Right renal pelvis (tissue), 4 donors: Measurements from ENCODE around the gene RAB11FIP4. TPM values are rescaled to one million over a fixed set of nuclear protein-coding genes. Genes with fewer than 3 reads are reported as not detected.

Experiments used
- DNase-seq, 4 donors: peaks; one replicate each; pipeline ENCODE4 v3.0.0-alpha.2; 2013; ENCODE audit warnings: low read depth in 4 of 4, low spot score in 3 of 4, missing footprints in 1 of 4
- polyA plus RNA-seq, 4 donors: library from polyadenylated mRNA; unstranded; fragments of 120-200 nt; gene quantifications; one replicate each; pipeline ENCODE4 v1.2.1, GENCODE V29; 2013; ENCODE audit not compliant: insufficient read length in 4 of 4

The RAB11FIP4 gene
- polyA plus RNA-seq, 4 donors, result 14.8 to 15.7 (median 15.4) TPM

- DNase-seq, result no peak
Observed at GRCh38 chr17:31385428-31386285, 5.8 kb upstream of the RAB11FIP4 start.

DNA sequence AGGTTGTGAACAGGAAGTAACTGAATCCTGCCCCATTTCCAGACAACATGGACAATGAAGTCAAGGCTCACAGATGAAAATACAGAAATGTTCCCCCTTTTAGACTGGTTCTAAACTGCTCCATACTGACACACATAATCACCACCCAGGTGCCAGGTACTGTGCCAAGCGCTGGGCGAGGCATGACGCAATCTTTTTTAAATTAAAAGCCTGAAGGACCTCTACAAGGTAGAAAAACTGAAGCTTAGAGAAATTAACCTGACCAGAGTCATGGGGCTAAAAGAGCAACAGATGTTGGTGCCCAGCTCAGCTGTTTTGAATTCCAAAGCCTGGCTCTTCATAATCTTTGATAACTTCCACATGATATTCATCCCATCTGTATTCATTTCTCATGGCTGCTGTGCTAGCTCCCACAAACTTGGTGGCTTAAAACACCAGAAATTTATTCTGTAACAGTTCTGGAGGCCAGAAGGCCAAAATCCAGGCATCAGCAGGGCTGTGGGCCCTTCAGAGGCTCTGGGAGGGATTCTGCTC is 4.9 kb upstream of the RAB11FIP4 start:
- no peak for DNase-seq

- no peak for DNase-seq
Observed at GRCh38 chr17:31387438-31387837, 4.0 kb upstream of the RAB11FIP4 start.

GRCh38 chr17:31388351-31388750 is 3.1 kb upstream of the RAB11FIP4 start:
- no peak for DNase-seq

- DNase-seq, result no peak
Observed at GRCh38 chr17:31388770-31389656, 2.5 kb upstream of the RAB11FIP4 start.

- no peak for DNase-seq
Observed at GRCh38 chr17:31389657-31390381, 1.7 kb upstream of the RAB11FIP4 start.

- DNase-seq, result no peak
Observed at GRCh38 chr17:31390426-31390747, 1.1 kb upstream of the RAB11FIP4 start.

- DNase-seq, result no peak
Observed at GRCh38 chr17:31390748-31391495, 553 bp upstream of the RAB11FIP4 start.

DNA sequence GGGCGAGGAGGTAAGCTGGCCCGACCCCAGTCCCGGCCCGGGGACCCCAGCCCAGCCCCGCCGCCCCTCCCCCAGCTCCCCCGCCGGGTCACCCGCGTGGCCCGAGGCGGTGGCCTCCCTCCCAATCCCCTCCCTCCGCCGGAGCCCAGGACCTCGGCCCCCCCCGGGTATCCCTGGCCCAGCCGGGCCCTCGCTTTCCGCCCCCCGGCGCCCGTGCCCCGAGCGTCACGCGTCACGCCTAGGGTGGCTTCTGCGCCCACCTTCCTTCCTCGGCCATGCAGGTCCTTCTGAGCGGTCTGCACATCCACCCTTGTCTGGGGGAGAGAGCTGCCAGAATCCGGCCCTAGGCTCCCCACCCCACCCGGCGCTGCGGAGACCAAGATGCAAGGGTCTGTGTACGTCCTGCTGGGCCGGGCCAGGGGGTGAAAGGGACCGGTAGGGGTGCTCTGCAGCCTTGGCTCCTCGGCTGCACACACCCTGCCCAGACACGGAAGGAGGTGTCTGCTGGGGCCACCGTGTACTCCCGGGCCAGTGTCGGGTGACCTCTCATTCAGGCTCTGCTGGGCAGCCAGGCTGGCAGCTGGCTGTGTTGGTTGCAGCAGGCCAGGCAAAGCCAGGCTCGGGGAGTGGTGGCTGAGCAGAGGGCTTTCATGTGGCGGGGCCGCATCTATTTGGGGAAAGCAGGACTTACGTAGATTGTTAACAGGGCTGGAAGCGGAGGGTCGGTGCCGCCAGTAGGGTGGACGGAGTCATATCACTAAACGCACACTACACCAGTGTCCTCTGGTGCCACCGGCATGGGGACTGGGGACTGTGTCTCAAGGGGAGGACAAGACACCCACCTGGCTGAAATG is 754 bp downstream of the RAB11FIP4 start:
- no peak for DNase-seq

GRCh38 chr17:31392856-31393748 is 1.6 kb downstream of the RAB11FIP4 start:
- no peak for DNase-seq

DNA sequence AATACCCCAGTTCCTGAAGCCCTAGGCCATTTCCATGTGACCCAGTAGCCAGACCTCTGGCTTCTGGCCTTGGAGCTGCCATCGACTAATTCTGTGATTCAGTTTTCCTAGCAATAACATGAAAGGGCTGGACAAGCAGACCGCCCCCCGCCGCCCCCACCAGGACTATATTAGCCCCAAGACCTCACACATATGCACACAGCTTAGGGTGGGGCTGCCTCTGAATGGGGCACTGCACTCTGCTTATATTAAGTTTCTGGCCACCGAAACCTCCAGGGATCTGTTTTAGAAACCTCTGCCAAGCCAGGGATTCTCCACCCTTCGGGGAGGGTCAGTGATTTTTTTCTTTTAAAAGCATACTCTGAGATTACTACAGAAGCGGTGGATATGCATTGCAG is 2.3 kb downstream of the RAB11FIP4 start:
- DNase-seq, result no peak

GRCh38 chr17:31394544-31394943 is 3.1 kb downstream of the RAB11FIP4 start:
- DNase-seq, result peak; percentile 73 to 82 (median 76)

DNA sequence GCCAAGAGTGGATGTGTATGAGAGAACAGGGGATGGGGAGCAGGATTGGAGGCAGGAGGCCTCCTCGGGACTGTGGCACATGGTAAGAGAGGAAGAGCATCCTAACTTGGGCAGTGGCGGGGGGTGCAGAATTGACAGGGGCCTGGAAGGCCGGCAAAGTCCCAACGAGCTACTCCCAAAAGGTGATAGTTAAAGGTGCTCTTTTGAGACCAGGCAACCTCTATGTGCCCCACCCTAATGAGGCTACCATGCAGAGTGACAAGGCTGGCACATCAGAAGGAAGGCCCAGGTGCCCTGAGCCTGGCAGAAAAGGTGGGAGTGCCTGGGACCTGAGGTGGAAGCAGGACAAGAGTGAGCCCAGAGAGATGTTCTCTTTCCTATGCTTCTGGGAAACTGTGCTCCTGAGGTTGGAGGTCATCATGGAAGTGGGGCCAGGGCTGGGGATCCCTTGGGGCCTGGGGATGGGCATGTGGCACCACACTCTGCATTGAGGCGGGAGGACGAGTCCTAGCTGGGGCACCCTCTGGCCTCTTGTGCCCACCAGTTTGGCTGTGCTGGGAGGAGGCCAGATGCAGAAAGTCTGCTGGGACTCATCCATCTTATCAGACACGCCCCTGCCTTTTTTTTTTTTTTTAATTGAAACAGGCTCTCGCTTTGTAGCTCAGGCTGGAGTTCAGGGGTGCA is 5.9 kb downstream of the RAB11FIP4 start:
- DNase-seq, result no peak

DNA sequence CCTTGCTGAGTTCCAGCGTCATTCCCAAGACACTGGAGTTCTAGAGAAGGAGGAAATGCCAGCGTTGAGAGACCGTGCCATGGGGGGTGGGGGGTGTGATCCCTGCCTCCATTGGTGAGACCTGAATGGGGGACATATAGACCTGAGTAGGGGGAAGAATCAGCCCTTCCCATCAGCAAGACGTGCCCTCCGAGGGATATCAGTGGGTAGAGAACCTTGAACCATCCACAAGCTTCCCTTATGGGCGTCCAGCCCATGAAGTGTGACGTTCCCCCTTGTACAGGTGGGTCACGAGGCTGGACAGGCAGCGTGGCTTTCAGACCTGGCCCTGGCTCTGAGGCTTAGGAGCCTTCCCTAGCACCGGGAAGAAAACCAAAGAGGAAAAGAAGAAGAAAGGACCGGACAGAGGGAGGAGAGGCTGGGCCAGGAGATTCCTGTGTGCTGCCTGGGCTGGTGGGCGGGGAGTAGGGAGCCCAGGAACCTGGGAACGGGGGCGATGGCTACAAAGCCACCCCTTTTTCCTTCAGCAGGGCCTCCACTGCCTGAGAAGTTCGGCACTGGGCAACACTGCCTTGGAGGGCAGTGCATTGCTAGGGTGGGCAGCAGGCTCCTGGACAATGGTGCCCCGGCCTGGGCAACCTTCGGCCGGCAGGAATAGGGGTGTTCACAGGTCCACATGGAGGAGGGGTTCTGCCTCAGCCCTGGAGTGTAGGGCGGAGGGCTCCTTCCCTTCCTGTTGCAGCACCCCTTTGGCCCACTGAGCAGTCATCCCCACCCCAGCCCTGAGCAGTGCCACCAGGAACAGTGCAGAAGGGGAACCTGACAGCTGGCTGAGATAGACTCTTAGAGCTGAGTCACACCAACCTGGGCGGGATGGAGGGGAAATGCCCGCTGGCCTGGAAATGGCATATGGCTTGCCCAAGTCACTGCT is 7.2 kb downstream of the RAB11FIP4 start:
- no peak for DNase-seq

DNA sequence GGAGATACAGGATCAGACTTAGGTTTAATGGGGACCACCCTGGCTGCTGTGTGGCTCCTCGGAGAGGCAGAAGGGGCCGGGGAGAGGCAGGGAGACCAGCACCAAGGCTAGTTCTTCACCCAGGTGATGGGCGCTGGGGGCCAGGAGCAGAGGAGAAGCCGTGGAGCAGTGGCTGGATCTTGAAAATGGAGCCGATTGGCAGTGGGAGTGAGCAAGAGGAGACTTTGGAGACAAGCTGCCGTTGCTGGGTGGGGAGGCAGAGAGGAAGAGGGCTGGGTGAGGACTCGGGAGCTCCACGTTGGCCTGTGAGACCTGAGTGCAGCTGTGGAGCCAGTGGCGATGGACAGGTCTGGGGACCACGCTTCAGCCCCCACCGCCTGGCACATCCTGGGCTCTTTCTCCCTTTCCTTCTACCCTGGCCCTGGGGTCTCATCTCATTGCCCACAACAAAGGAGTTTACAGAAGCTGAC is 9.0 kb downstream of the RAB11FIP4 start:
- DNase-seq, result no peak
